ENCODE measurements around the gene CRY1.
"Not testable (repeated sequence)": the region's sequence is repeated elsewhere in the genome, so short reads cannot be mapped to it uniquely, and the experiment has no call there.

CRY1 gene

DNA sequence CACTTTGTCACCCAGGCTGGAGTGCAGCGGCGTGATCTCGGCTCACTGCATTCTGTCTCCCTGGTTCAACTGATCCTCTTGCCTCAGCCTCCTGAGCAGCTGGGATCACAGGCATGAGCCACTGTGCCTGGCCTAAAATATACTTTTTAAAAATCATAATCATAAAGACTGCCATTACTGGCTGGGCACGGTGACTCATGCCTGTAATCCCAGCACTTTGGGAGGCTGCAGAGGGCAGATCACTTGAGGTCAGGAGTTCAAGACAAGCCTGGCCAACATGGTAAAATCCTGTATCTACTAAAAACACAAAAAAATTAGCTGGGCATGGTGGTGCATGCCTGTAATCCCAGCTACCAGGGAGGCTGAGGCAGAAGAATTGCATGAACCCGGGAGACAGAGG lies 20.1 kb downstream of the CRY1 start:
- DNase-seq (ENCODE audit: low read depth in 2 of 2, low spot score in 1 of 2) = not testable (repeated sequence)

DNA sequence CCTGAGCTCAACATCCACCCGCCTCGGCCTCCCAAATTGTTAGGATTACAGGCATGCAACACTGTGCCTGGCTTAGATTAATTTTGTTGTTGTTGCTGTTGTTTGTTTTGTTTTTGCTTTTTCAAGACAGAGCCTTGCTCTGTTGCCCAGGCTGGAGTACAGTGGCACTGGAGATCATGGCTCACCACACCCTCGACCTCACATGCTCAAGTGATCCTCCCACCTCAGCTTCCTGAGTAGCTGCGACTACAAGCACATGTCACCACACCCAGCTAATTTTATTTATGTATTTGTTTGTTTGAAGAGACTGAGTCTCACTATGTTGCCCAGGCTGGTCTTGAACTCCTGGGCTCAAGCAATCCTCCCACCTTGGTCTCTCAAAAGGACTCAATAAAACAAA lies 26.7 kb downstream of the CRY1 start:
- no peak for DNase-seq (ENCODE audit: low read depth in 2 of 2, low spot score in 1 of 2)

DNA sequence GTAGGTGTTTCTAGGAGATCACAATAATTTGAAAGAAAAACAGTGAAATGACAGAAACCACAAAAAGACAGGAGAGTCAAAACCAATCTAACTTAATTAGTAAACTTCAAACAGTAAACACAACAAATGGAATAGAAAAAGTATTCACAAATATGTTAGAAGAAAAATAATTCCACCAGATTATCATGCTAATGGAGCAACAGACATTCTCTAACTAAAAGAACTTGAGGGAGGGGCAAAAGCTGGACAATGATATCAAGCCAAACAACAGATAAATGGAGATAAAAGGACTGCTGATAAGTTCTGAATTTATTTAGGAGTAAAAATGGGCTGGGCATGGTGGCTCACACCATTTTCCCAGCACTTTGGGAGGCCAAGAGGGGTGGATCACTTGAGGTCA lies 28.7 kb downstream of the CRY1 start:
- DNase-seq (ENCODE audit: low read depth in 2 of 2, low spot score in 1 of 2) = no peak

DNA sequence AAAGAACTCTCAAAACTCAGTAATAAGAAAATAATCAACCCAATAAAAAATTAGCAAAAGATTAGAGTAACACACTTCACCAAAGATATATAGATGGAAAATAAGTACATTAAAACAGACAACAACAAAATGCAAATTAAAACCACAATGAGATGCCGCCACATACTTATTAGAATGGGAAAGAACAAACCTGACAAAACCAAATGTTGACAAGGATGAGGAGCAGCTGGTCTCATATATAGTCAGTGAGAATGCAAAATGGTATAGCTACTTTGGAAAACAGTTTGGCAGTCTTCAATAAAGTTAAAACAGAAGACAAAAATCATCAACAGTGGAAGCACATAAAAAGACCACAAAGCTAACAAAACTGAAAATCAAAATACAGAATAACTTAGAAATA lies 29.1 kb downstream of the CRY1 start:
- DNase-seq (ENCODE audit: low read depth in 2 of 2, low spot score in 1 of 2) = no peak

DNA sequence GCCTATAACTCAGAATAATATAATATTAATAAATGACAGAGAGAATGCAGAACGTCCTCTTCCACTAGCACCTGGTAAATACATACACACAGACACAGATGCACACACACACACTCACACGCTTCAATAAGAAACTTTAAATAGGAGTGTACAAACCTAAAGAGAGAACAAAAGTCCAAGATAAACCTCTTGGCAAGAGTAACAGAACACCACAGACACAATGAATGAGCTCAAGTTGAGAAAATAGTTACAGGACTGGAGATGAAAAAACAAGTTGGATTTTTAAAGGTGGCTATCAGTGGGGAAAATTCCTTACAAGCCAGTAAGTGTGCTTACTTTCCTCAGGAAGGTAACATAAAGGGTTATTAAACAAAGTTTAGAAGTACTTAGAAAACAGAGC lies 35.2 kb downstream of the CRY1 start:
- no peak for DNase-seq (ENCODE audit: low read depth in 2 of 2, low spot score in 1 of 2)

DNA sequence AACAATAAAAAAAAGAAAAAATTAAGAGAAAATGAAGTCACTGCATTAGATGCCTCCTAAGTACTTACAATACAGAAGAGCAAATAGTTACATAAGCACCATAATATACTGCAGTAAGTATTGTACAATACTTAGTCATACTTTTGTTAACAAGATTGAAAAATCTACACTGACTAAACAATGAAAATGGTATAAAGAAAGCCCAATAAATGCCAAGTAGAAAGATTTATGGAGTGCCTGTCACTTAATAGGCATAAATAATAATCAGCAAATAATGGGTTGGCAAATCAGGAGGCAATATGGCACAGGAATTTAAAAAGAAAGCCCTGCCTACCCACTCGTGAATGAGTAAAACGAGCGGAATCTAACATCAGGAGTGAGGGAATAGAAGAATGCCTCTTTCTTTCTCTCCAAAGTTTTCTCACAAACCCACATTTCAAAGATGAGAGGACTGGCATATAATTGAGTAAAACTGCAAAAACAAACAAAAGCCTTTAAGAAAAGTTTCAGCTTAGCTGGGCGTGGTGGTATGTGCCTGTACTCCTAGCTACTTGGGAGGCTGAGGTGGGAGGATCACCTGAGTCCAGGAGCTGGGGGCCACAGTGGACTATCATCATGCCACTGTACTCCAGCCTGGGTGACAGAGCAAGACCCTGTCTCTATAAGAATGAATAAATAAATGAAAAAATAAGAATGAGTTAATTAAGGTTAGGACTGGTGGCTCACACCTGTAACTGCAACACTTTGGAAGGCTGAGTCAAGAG lies 36.1 kb downstream of the CRY1 start:
- DNase-seq (ENCODE audit: low read depth in 2 of 2, low spot score in 1 of 2) = no peak

DNA sequence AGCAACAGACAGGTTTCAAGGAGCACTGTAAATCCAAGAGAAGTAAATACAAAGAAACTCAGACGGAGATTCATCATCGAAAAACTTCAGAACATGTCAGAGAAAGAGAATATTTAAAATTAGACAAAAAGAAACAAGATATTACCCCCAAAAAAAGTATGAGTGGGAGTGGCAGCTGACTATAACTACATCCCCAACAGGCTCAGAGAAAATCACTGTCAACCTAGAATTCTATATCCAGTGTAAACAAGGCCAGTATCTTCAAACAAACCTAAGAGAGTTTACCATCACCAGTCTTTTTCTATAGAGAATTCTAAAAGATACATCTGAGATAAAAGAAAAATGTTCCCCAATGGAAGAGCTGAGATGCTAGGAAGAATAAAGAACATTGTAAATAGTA lies 39.6 kb downstream of the CRY1 start:
- no peak for DNase-seq (ENCODE audit: low read depth in 2 of 2, low spot score in 1 of 2)

DNA sequence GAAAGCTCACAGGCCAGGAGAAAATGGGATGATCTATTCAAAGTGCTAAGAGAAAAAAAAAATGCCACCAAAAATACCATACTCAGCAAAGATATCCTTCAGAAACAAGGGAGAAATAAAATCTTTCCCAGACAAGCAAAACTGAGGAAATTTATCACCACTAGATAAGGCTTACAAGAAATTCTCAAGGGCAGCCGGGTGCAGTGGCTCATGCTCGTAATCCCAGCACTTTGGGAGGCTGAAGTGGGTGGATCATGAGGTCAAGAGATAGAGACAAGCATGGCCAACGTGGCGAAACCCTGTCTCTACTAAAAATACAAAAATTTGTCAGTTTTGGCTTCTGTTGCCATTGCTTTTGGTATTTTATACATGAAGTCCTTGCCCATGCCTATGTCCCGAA lies 48.2 kb downstream of the CRY1 start:
- DNase-seq (ENCODE audit: low read depth in 2 of 2, low spot score in 1 of 2) = no peak

DNA sequence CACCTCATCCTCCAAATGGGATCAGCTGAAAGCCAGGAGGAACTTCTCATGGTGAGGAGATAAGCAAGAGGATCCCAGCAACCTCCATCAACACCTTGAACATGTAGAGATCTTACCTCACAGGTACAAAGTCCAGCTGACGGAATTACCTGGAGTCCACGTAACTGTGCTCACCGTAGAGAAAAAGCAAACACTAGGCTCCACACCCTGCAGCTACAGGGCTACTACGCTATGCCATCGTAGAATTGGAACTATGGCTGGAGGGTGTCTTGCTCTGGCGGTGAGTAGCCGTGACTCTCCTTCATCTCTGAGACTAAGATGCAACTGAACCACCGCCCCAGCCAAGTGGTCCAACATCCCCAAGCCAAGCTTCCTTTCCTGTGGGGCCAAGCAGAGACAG lies 50.5 kb downstream of the CRY1 start:
- DNase-seq (ENCODE audit: low read depth in 2 of 2, low spot score in 1 of 2) = no peak

DNA sequence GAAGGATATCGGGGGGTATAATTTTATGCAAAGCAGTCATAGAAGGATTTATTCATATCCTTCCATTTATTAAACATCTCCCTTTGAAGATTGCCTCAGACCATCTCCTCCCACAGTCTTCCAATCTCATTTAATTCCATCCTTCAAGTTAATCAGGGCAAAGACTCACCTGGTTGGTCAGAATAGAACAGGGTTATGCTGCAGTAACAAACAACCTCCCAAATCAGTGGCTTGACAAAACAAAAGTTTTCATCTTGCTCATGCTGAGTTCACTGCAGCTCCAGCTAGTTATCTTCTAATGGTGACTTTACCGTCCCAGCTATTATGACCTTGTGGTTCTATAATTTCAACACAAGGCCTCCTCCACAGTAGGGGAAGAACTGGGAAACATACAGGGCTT lies 57.6 kb downstream of the CRY1 start:
- DNase-seq (ENCODE audit: low read depth in 2 of 2, low spot score in 1 of 2) = no peak

DNA sequence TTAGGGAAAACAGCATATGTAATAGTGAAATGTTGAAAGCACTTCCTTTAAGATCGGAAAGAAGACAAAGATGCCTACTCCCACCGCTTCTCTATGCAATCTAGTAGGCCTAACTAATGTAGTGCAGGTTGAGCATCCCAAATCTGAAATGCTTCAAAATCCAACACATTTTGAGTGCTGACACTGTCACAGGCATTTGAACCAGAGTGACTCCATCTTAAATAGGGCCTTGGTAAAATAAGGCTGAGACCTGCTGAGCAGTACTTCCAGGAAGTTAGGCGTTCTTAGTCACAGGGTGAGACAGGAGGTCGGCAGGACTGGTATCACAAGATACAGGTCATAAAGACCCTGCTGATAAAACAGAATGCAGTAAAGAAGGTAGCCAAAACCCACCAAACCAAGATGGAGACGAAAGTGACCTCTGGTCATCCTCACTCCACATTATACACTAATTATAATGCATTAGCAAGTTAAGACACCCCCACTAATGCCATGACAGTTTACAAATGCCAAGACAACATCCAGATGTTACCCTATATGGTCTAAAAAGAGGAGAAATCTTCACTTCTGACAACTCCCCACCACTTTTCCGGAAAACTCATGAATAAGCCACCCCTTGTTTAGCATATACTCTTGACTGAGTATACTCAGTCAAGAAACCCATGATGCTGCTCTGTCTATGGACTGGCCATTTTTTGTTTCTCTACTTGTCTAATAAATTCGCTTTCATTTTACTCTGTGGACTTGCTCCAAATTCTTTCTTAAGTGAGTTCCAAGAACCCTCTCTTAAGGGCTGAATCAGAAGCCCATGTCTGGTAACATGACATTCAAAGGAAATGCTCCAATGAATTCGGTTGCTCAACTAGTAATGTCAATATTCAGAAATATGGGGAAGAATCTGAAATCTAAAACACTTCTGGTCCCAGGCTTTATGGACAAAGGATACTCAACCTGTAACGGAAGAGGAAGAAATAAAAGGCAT lies 59.3 kb downstream of the CRY1 start:
- no peak for DNase-seq (ENCODE audit: low read depth in 2 of 2, low spot score in 1 of 2)

DNA sequence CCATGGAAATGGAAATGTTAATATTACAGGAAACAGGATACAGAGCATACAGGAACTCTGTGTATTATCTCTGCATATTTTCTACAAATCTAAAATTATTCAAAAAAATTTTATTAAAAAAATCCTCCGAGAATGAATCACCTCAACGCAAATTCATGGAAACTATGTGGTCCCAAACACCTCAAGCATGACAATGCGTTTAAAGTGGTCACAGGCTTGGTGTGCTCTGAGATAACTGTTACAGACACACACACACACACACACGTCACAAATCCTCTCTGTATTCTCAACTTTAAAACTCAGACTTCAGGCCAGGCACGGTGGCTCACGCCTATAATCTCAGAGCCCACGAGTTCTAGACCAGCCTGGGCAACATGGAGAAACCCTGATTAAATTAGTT lies 61.1 kb downstream of the CRY1 start:
- no peak for DNase-seq (ENCODE audit: low read depth in 2 of 2, low spot score in 1 of 2)

DNA sequence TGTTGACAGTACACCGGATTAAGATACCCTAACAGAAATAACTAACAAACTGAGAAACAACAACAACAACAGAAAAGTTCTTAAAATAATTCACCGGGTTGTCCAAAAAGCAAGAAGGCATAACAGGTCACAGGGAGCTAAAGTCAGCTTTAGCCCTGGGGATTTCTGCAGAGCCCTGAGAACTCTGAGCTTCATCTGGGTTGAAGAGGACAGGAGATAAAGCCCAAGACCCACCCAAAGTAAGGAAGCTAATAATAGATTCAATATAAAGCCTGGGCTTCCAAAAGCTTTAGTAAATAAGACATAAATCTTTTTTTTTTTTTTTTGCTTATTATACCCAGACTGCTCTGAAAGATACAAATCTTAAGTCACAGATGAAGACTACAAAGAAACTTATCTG lies 62.3 kb downstream of the CRY1 start:
- DNase-seq (ENCODE audit: low read depth in 2 of 2, low spot score in 1 of 2) = no peak

DNA sequence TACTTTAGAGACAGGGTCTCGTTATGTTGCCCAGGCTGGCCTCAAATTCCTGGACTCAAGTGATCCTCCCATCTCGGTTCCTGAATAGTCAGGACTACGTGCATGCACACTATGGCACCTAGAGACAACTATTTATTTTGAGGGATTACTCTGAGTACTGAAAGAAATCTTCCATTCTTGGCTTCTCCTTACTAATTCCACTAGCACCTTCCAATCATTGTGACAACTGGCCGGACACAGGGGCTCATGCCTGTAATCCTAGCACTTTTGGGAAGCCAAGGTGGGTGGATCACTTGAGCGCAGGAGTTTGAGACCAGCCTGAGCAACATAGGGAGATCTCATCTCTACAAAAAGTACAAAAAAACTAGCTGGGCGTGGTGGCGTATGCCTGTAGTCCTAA lies 64.3 kb downstream of the CRY1 start:
- DNase-seq (ENCODE audit: low read depth in 2 of 2, low spot score in 1 of 2) = no peak

DNA sequence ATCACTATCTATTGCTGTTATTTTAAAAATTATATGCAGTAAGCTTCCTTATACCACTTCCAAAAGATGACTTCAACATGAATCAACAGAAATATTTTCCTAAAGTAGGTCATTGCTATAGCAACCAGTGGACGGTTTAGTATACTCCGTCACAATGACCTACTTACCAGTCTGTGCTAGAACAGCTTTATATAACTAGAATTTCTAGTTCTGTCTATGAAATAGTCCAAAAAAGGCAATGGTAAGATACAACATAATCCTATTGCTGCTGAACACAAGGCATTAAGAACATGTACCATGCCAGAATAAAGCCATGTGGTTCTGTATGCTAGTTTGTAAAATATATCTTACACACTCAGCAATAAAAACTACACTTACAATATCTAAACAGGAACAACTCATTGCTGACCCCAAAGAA lies 65.7 kb downstream of the CRY1 start:
- no peak for DNase-seq (ENCODE audit: low read depth in 2 of 2, low spot score in 1 of 2)

DNA sequence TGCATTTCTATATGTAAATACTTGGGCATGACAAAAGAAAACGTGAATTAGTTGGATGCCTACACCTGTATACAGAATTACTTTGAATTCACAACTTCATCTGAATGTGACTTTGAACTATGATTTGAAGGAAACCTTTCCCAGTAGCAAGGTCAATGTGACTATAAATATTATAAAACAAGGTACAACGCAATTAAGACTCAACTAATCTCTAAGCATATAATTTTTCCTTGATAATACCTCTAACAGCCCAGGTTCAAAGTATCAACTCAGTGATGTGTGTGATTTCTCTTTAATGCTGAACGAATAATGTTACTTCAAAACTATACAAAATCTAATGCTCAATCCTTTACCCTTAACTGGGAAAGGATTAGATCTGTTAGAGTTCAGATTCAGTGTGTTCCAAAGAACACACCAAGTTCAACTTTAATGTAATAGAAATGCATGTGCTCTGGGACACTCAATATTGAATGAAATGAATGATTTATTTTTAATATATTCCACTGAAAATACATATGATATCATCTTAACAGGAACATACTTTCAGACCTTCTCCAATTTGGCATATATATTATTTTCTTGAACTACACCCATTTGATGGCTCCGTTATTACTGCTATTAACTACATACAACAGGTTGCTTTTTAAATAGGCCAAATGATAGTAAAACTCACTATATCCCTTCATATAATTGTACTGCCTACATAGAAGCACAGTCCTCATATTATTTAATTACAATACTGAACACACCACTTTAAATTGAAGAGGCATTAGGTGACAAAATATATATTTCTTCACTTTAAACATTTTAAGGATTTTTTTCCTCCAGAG lies 66.3 kb downstream of the CRY1 start:
- no peak for DNase-seq (ENCODE audit: low read depth in 2 of 2, low spot score in 1 of 2)

DNA sequence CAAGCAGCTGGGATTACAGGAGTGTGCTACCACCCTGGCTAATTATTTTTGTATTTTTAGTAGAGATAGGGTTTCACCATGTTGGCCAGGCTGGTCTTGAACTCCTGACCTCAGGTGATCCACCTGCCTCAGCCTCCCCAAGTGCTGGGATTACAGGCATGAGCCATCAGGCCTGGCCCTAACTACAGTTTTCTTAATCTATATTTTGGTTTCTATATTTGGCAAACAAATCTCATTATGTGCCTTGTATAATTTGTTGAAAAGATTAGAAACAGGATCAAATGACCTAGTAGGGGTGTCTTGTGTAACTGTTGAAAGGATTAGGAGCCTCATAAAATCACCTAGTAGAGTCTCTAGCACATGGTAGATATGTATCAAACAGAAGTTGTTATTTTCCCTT lies 67.0 kb downstream of the CRY1 start:
- not testable (repeated sequence) for DNase-seq (ENCODE audit: low read depth in 2 of 2, low spot score in 1 of 2)

DNA sequence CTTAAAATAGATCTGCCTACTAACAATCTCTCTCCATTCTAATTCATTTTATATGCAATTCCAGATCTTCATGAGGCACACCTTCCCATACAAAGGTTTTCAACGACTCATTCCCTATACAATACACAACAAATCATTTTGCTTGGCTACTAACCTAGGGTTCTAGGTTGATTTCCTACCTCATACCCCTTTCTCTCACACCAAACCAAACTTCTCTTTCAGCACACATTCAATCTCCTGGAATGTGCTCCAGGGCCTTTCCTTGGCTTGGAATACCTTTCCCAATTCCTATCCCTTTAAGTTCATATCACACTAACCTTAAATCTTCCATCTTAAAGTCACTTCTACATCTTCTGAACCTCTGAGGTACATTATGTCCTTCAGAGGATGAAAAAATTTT lies 67.7 kb downstream of the CRY1 start:
- no peak for DNase-seq (ENCODE audit: low read depth in 2 of 2, low spot score in 1 of 2)

DNA sequence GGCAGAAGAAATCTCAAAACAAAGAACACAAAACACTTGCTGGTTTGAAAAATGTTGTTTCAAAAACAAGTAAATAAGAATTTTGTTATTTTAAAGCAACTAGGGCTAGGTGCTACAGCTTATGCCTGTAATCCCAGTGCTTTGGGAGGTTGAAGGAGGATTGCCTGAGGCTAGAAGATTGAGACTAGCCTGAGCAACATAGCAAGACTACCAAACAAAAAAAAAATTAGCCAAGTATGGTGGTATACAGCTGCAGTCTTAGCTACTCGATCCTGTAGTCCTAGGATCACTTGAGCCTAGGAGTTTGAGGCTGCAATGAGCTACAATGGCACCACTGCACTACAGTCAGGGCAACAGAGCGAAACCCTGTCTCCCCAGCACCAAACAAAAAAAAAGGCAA lies 73.8 kb downstream of the CRY1 start:
- DNase-seq (ENCODE audit: low read depth in 2 of 2, low spot score in 1 of 2) = no peak

DNA sequence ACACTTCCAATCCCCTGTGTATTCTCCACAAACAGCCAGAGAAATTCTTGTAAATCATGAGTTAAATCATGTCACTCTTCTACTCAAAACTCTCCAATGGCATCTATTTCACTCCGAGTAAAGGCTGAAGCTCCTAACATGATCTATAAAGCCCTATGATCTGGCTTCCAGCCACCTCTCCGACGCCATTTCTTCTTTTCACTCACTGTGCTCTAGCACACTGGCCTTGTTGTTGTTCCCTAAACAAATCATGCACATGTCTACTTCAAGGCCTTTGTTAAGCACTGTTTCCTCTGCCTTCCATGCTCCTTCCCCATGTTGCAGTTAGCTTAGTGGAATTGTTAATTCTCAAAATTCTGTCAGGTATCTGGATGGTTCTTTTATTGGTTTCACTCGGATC lies 76.3 kb downstream of the CRY1 start:
- no peak for DNase-seq (ENCODE audit: low read depth in 2 of 2, low spot score in 1 of 2)

DNA sequence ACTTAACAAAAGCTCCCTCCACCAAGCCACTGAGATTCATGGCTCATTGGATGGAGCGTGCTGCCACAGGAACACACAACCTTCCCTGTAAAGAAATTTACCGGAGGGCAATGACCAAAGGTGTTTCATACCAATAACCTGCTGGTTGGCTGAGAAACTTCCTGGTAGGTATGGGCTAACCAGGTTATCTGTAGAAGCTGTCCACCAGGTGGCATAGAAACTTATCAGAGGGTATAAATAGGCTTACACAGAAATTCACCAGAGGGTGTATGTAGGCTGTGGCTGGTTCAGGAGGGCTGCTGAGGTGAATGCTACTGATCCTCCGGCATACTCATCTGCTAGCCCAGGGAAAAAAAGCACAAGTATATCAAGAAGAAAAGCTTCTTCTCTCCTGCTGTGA lies 79.3 kb downstream of the CRY1 start:
- DNase-seq (ENCODE audit: low read depth in 2 of 2, low spot score in 1 of 2) = no peak
